Smooth muscle cell (in vitro differentiated cells): Measurements from ENCODE around the gene POLR1B. TPM values are rescaled to one million over a fixed set of nuclear protein-coding genes. Genes with fewer than 3 reads are reported as not detected.

Source experiments
- DNase-seq: peaks from one replicate; lab custom pipeline; 2025; ENCODE audit not compliant: unreplicated experiment; lab: John Stamatoyannopoulos, UW
- H2AFZ ChIP-seq: fragments of 200-600 bp; sonication (generic); 2 replicates; pipeline ENCODE4 v1.6.0; 2016; ENCODE audit warnings: antibody characterized with exemption, low read depth, mild to moderate bottlenecking
- H3F3A ChIP-seq: fragments of 200-600 bp; sonication (generic); 2 replicates; pipeline ENCODE4 v1.6.0; 2017; ENCODE audit warnings: antibody characterized with exemption, low read depth
- H3K27ac ChIP-seq: fragments of 200-600 bp; sonication (generic); 2 replicates; pipeline ENCODE4 v1.5.1; 2016; ENCODE audit warnings: low read depth, mild to moderate bottlenecking
- H3K27me3 ChIP-seq: fragments of 200-600 bp; sonication (generic); 2 replicates; pipeline ENCODE4 v1.6.1; 2016; ENCODE audit warnings: low read depth, mild to moderate bottlenecking
- H3K36me3 ChIP-seq: fragments of 200-600 bp; sonication (generic); 2 replicates; pipeline ENCODE4 v1.5.1; 2016; ENCODE audit warnings: low read depth
- H3K4me1 ChIP-seq: fragments of 200-600 bp; sonication (generic); 2 replicates; pipeline ENCODE4 v1.5.1; 2016; ENCODE audit warnings: low read depth
- H3K4me2 ChIP-seq: fragments of 200-600 bp; sonication (generic); 2 replicates; pipeline ENCODE4 v1.6.0; 2016; ENCODE audit warnings: mild to moderate bottlenecking
- H3K4me3 ChIP-seq: fragments of 200-600 bp; sonication (generic); 2 replicates; pipeline ENCODE4 v1.5.1; 2016; ENCODE audit warnings: mild to moderate bottlenecking
- H3K79me2 ChIP-seq: fragments of 200-600 bp; sonication (generic); 2 replicates; pipeline ENCODE4 v1.6.0; 2016; ENCODE audit warnings: low read depth, mild to moderate bottlenecking
- H3K9ac ChIP-seq: fragments of 200-600 bp; sonication (generic); 2 replicates; pipeline ENCODE4 v1.6.0; 2016; ENCODE audit warnings: low read depth
- H3K9me3 ChIP-seq: fragments of 200-600 bp; sonication (generic); replicated peaks from 2 replicates; pipeline ENCODE4 v1.5.1; 2016; ENCODE audit warnings: low read depth
- H4K20me1 ChIP-seq: fragments of 200-600 bp; sonication (generic); 2 replicates; pipeline ENCODE4 v1.6.0; 2016; ENCODE audit warnings: low read depth
- WGBS: methylation state at CpG from one replicate; pipeline ENCODE4 v1.1.7; 2016; ENCODE audit warnings: low lambda C conversion rate; 5-methylcytosine and 5-hydroxymethylcytosine counted together
- polyA plus RNA-seq: library from polyadenylated mRNA; unstranded; fragments of >200 nt; fragmentation: Nextera tagmentation; extraction: Ambion mirVana; gene quantifications from 2 replicates; pipeline ENCODE4 v1.2.1, GENCODE V29; 2016
- total RNA-seq: library from RNA; depleted of rRNA; stranded (reverse); fragments of >200 nt; gene quantifications from 2 replicates; pipeline ENCODE4 v1.2.3, GENCODE V29; 2014
- TF ChIP-seq, protein P1 (sequence below): fragments of 200-600 bp; sonication (generic); IDR thresholded peaks from 2 replicates; pipeline ENCODE4 v1.5.1; 2017; ENCODE audit warnings: borderline replicate concordance, mild to moderate bottlenecking, antibody characterized with exemption; ENCODE audit not compliant: insufficient read depth, poor library complexity, severe bottlenecking

Gene POLR1B
- total and polyA plus RNA-seq, 2 experiments from 2014 or later: 7.4 to 16.9 TPM

DNA sequence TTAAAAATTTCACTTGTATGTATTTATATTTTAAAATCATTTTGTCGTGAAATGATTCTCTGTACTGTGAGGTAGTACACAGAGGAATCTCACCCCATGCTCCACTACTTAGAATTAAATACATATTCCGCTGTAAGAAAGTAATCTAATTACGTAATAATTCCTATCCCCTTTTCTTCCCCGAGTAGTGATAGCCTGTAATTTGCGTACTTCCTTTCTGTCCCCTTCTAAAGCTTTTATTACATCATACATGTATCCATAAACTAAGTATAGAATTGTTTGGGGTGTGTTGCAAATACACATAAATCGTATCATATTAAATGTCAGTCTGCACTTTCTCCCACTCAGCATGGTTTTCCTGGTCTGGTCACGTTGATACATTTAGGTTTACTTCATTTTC lies 29.7 kb downstream of the POLR1B start:
- 90% methylated on average over 7 of the region's 7 CpGs for WGBS
- DNase-seq: no peak
- TF ChIP-seq, protein P1, sequence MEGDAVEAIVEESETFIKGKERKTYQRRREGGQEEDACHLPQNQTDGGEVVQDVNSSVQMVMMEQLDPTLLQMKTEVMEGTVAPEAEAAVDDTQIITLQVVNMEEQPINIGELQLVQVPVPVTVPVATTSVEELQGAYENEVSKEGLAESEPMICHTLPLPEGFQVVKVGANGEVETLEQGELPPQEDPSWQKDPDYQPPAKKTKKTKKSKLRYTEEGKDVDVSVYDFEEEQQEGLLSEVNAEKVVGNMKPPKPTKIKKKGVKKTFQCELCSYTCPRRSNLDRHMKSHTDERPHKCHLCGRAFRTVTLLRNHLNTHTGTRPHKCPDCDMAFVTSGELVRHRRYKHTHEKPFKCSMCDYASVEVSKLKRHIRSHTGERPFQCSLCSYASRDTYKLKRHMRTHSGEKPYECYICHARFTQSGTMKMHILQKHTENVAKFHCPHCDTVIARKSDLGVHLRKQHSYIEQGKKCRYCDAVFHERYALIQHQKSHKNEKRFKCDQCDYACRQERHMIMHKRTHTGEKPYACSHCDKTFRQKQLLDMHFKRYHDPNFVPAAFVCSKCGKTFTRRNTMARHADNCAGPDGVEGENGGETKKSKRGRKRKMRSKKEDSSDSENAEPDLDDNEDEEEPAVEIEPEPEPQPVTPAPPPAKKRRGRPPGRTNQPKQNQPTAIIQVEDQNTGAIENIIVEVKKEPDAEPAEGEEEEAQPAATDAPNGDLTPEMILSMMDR: no peak
- Histone ChIP-seq H4K20me1 (no peaks in the 10 kb centered on the region), H2AFZ (no peak overlapping the region), H3K79me2 (no peaks in the 10 kb centered on the region), H3K9me3 (no peaks in the 10 kb centered on the region), H3K4me2 (no peak overlapping the region), H3K27me3 (no peaks in the 10 kb centered on the region), H3K9ac (no peak overlapping the region), H3K4me1 (no peaks in the 10 kb centered on the region), H3K27ac (no peak overlapping the region), H3K36me3 (peaks cover 24% of the 10 kb centered on the region), H3F3A (no peaks in the 10 kb centered on the region), H3K4me3 (no peak overlapping the region)

- peaks cover under 1% of the 10 kb centered on the region for H3F3A ChIP-seq
- no peaks in the 10 kb centered on the region for H3K9me3 ChIP-seq
- no peak for DNase-seq
- H3K4me1 ChIP-seq: no peaks in the 10 kb centered on the region
- peaks cover 3% of the 10 kb centered on the region for H3K36me3 ChIP-seq
- H3K4me2 ChIP-seq: no peak overlapping the region
- no peaks in the 10 kb centered on the region for H3K79me2 ChIP-seq
- H3K27ac ChIP-seq: no peak overlapping the region
- H4K20me1 ChIP-seq: no peaks in the 10 kb centered on the region
- no peak overlapping the region for H3K9ac ChIP-seq
- H3K4me3 ChIP-seq: no peak overlapping the region
- H3K27me3 ChIP-seq: no peaks in the 10 kb centered on the region
- no peak overlapping the region for H2AFZ ChIP-seq
- 74% methylated on average over 5 of the region's 5 CpGs for WGBS
- TF ChIP-seq, protein P1: peak; percentile 4
These were observed 35.5 kb downstream of the POLR1B start for GRCh38 chr2:112577756-112578155.

DNA sequence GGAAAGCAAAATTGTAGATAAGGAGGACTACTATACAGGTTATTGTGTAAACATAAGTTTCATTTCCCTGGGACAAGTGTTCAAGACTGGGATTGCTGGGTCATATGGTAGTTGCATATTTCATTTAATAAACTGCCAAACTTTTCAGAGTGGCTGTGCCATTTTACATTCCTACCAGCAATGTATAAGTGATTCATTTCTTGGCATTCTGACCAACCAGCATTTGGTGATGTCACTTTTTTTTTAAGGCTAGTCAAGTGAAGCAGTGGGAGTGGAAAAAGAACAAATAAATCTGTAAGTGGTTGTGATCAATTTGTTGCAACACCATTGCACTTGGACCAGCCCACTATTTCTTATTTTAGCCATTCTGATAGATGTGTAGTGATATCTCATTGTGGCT lies 37.0 kb downstream of the POLR1B start:
- DNase-seq: no peak
- H3K4me2 ChIP-seq: no peak overlapping the region

GRCh38 chr2:112580084-112580483 lies 37.8 kb downstream of the POLR1B start:
- Histone ChIP-seq H3K79me2 (no peaks in the 10 kb centered on the region), H3K4me3 (no peak overlapping the region), H2AFZ (no peak overlapping the region), H4K20me1 (no peaks in the 10 kb centered on the region), H3K27me3 (no peaks in the 10 kb centered on the region), H3K27ac (no peak overlapping the region), H3K9ac (no peak overlapping the region), H3K4me1 (peaks cover 4% of the 10 kb centered on the region), H3K36me3 (no peaks in the 10 kb centered on the region), H3K4me2 (no peak overlapping the region), H3K9me3 (no peaks in the 10 kb centered on the region), H3F3A (peaks cover 14% of the 10 kb centered on the region)
- no peak for DNase-seq
- WGBS: 94% methylated on average over 7 of the region's 7 CpGs
- TF ChIP-seq, protein P1: no peak

More for the DNA sequence above, 37.0 kb downstream of the POLR1B start:
- H2AFZ ChIP-seq: no peak overlapping the region
- no peak overlapping the region for H3K27ac ChIP-seq
- H3F3A ChIP-seq: peaks cover 14% of the 10 kb centered on the region
- H3K9ac ChIP-seq: no peak overlapping the region
- no peaks in the 10 kb centered on the region for H3K9me3 ChIP-seq
- no peaks in the 10 kb centered on the region for H3K4me1 ChIP-seq
- H3K27me3 ChIP-seq: no peaks in the 10 kb centered on the region
- H3K4me3 ChIP-seq: no peak overlapping the region
- H4K20me1 ChIP-seq: no peaks in the 10 kb centered on the region
- H3K79me2 ChIP-seq: no peaks in the 10 kb centered on the region
- H3K36me3 ChIP-seq: peaks cover 3% of the 10 kb centered on the region
- TF ChIP-seq, protein P1: peak; percentile 16
